ENCODE measurements around the gene ZCCHC24.

Gene ZCCHC24

GRCh38 chr10:79354141-79354540 is 91.3 kb downstream of the ZCCHC24 start:
- no peak for DNase-seq (ENCODE audit: low read depth, low spot score)
- ChIA-PET CTCF (interaction anchor here (0.9 to 1.2 kb wide), 5 partner anchors 9 to 20 kb away, joined by 3 to 5 read pairs (median 4); no protein-coding TSS in a partner anchor), POLR2A (interaction anchor here (0.6 to 1.1 kb wide), 3 partner anchors 11 to 55 kb away, joined by 3 to 4 read pairs (median 3); no protein-coding TSS in a partner anchor)
- no peak for TF ChIP-seq CTCF (IDR thresholded peaks at IDR 0.05; ENCODE audit: insufficient read depth, low read length, missing control alignments)
- no peak overlapping the region for H3K4me3 ChIP-seq (ENCODE audit: low read depth, low read length)

- no peak for TF ChIP-seq CTCF (IDR thresholded peaks at IDR 0.05; ENCODE audit: insufficient read depth, low read length, missing control alignments)
- CTCF ChIA-PET, result interaction anchor here (0.9 to 1.0 kb wide), 2 partner anchors 10 to 21 kb away, joined by 3 to 4 read pairs; no protein-coding TSS in a partner anchor
- POLR2A ChIA-PET, result interaction anchor here (0.6 to 1.1 kb wide), 3 partner anchors 11 to 55 kb away, joined by 3 to 4 read pairs (median 3); no protein-coding TSS in a partner anchor
- no peak for DNase-seq (ENCODE audit: low read depth, low spot score)
- no peak overlapping the region for H3K4me3 ChIP-seq (ENCODE audit: low read depth, low read length)
Observed at GRCh38 chr10:79353726-79354125, 91.7 kb downstream of the ZCCHC24 start.

GRCh38 chr10:79353000-79353406 is 92.4 kb downstream of the ZCCHC24 start:
- H3K4me3 ChIP-seq (ENCODE audit: low read depth, low read length), result no peak overlapping the region
- ChIA-PET CTCF (no interaction called here), POLR2A (no interaction called here)
- no peak for DNase-seq (ENCODE audit: low read depth, low spot score)
- TF ChIP-seq CTCF (IDR thresholded peaks at IDR 0.05; ENCODE audit: insufficient read depth, low read length, missing control alignments), result no peak

GRCh38 chr10:79352035-79352877 is 93.2 kb downstream of the ZCCHC24 start:
- CTCF ChIA-PET, result no interaction called here

GRCh38 chr10:79351332-79351731 is 94.1 kb downstream of the ZCCHC24 start:
- POLR2A ChIA-PET, result no interaction called here
- no peak overlapping the region for H3K4me3 ChIP-seq (ENCODE audit: low read depth, low read length)
- CTCF ChIA-PET, result interaction anchor here (0.9 kb wide), 1 partner anchor 22 kb away, joined by 4 read pairs; no protein-coding TSS in a partner anchor
- TF ChIP-seq CTCF (IDR thresholded peaks at IDR 0.05; ENCODE audit: insufficient read depth, low read length, missing control alignments), result no peak
- no peak for DNase-seq (ENCODE audit: low read depth, low spot score)

More at GRCh38 chr10:79352035-79352877, 93.2 kb downstream of the ZCCHC24 start:
- no peak overlapping the region for H3K4me3 ChIP-seq (ENCODE audit: low read depth, low read length)
- no peak for DNase-seq (ENCODE audit: low read depth, low spot score)
- TF ChIP-seq CTCF (IDR thresholded peaks at IDR 0.05; ENCODE audit: insufficient read depth, low read length, missing control alignments), result no peak
- POLR2A ChIA-PET, result no interaction called here

- POLR2A ChIA-PET, result no interaction called here
- no peak for TF ChIP-seq CTCF (IDR thresholded peaks at IDR 0.05; ENCODE audit: insufficient read depth, low read length, missing control alignments)
Observed at GRCh38 chr10:79350407-79351154, 94.8 kb downstream of the ZCCHC24 start.

More at GRCh38 chr10:79350407-79351154, 94.8 kb downstream of the ZCCHC24 start:
- no peak for DNase-seq (ENCODE audit: low read depth, low spot score)
- no peak overlapping the region for H3K4me3 ChIP-seq (ENCODE audit: low read depth, low read length)
- CTCF ChIA-PET, result interaction anchor here (0.9 to 8.0 kb wide), 2 partner anchors 15 to 23 kb away, joined by 4 to 111 read pairs; no protein-coding TSS in a partner anchor
